ENCODE data around the gene PITX2. TPM values are rescaled to one million over a fixed set of nuclear protein-coding genes. Genes with fewer than 3 reads are reported as not detected.

Gene PITX2
- total RNA-seq = not detected
- long read RNA-seq = 0 reads

DNA sequence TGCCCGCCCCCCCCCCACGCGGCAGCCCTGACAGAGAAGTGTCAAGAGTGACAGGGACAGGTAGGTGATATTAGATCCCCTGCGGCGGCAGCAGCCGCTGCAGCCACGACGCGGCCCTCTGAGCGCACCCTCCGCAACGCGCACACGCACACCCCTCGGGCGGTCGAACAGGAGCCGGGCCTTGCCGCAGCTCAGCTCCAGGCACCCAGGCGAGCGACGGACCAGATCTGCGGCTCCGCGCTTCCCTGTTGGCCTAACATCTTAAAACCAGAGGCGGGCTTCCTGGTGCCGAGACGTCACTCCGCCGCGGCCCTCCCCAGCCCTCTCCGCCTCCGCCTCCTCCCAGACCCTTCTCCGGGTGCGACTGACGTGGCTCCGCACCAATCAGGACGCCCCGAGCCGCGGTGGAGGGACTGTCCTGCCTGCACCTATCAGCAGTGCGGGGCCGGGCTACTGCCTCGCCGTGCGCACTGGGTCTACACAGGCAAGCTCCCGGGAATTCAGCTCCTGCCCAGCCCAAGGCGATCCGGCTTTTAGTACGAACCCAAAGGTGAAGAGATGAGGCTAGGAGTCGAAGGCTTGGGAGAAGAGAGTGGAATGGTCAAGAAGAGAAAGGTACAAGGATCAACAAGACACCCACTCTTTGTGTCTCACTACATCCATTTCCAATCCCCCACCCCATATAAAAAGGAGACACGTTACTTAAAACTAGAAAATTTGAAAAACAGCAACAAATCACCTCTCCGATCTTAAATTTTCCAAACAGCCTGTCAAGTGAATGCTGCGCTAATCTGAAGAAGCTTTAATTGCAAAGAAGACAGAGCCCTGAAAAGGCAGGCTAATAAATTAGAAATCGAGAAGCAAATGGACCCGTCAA lies at the start of gene PITX2:
PITX2 (minus strand) TSS at position 237 of the 877 bp plus-strand sequence. CDS start 617 bp downstream, outside the sequence.
- no peak for DNase-seq (ENCODE audit: low spot score)

DNA sequence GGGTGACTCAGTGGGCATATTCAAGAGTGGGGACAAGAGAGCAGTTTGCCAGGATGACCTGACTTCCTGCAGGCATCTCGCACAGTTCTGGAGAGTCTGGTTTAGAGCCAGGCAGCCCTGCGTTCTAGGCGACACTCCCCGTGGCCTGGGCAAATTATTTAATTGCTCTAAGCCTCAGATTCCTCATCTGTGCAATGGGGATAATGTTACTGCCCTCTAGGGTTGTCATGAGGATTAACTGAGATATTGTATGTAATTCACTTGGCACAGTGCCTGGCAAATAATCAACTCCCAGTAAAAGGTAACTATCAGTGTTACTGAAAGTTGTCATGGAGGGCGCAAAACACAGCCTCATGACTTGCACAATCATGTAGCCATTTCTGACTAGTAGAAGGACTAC lies 48.8 kb upstream of the PITX2 start:
- DNase-seq (ENCODE audit: low spot score) = no peak

DNA sequence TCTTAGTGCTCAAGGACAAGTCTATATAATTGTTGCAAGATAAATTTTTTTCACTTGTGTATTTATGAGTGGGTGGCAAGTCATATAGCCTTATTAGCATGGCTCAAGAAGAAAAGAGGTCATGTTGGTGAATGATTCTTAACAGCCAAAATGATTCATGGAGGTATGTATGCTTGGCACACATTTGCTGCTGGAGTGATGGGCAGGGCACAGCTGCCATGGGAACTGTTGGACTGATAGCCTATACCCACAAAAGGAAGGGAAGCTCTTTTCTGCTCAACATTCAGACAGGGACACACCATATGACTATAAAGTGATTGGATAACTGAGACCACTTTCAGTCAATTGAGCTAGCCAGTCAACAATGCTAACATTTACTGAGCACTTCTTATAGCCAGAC lies 46.8 kb upstream of the PITX2 start:
- no peak for DNase-seq (ENCODE audit: low spot score)

DNA sequence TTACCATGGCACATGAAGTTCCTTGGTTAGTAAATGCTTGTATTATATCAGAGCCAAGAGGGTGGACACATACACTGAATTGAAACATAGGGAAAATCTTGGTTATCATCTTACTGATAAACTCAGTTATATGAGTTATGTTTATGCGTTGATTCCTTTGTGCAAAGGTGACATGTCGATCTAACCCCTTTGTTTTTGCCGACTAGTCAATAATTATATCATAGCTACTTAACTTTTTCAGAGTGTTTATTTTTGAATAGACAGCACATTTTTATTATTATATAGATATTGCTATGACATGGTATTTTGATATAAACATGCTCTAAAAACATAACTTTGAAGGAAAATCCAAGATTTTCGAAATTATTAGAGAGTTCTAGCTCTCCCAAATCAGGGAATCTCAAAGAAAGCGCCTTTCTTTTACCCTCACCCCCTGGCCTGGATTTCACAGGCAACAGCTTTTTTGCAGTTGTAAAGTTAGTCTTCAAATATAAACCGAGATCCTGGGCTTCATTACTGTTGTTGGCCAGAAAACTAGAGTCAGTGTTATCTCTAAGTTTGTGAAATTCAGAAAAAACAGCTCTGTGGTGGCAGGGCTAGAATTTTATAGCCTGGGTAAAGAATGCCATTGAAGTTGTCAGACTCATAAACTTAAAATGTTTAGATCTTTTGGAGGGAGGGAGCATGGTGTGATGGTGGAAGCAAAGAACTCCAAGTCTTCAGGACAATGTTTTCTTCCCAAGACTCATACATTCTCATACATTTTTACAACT lies 45.8 kb upstream of the PITX2 start:
- DNase-seq (ENCODE audit: low spot score) = no peak

DNA sequence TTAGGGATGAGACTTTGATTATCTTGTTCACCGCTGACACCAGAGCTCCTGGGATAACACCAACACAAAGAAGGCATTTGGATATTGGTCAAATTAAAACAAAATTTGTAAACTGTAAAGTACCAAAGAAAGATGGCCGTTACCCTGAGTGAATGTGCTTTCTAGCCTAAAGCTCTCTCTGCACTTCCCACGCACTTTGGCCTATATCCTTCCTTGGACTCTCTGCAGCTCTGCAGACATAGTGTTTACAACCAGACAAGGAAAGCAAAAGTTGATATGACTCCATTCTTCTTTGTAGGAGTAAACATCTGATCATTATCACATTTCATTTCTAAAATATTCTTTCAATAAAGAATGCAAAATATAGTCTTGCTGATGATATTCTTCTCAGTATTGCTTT lies 44.8 kb upstream of the PITX2 start:
- no peak for DNase-seq (ENCODE audit: low spot score)

DNA sequence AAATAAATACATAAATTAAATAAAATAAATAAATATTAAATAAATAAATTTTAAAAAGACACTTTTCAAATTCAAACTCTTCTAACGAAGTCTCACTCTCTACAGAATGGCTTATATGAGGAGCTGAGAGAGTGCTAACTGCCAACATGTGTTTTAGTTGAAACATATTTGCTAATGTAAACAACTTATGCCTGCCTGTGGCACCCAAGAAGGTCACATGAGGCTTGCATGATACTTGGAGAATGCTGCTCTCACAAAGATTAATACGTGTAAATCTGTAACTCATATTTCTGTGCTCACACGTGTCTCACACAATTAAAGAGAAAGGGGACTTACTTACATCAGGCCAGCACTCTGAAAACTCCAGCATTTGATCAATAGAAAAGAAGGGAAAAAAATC lies 43.2 kb upstream of the PITX2 start:
- DNase-seq (ENCODE audit: low spot score) = no peak

DNA sequence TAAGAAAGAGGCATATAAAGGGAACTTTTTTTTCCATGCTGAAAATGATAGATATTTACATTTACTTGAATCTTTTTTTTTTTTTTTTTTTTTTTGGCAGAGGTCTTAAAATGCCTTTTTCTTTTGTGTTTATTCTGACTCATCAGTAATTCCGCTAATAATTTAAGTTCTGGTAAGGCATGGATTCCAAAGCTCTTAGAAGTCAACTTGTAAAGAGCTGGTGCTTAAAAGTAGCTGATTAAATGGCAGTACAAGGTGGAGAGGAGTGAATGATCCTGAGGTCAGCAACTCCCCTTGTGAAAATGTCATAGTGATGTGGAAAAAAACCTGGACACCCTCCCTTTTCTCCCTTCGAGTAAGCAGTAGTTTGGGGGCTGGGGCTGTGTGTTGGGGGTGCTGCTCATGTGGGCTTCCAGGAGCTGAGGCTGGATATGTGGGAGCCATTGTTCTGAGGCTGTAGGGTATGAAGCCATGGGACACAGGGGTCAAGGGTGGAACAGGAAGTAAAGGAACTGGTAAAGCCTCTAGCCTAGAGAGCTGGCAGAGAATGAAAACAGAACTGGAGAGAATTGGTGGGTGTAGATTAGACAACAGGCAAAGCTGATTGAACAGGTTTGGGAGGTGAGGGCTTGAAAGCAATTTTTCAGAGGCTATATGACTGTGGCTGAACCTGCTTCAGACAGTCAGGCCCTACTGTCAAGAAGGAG lies 41.0 kb upstream of the PITX2 start:
- no peak for DNase-seq (ENCODE audit: low spot score)

DNA sequence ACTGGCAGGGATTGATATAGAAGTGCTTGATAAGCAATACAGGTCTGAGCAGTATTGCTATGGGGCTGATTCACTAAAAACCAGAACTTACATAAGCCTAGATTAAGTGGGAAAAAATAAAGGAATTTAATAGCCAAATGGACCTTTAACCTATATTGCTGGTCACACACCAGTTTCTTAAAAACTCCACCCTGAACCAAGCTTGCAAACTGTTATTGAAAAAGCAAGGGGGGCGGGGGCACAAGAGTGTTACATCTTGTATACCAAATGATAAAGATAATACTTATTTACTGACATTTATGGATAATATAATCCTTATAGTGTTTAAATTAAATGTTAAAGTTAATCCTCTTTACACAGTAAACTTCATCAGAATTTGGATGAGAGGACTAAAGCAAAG lies 40.3 kb upstream of the PITX2 start:
- no peak for DNase-seq (ENCODE audit: low spot score)

DNA sequence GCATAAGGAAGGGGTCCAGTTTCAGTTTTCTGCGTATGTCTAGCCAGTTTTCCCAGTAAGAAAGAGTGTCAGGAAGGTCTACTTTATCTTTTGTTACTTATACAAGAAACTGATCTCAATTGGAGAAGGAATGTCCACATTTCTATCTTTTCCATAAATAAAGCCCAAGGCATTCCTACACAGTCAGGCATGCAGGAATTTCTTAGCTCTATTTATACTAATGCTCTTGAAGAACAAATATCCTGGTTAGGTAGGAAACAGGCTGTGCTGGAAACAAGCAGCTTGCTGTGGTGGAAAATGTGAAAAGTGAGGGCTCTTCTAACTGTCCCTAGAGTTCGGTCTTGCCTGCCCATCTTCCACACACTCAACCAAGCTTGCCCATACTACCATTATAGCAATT lies 37.9 kb upstream of the PITX2 start:
- DNase-seq (ENCODE audit: low spot score) = no peak

DNA sequence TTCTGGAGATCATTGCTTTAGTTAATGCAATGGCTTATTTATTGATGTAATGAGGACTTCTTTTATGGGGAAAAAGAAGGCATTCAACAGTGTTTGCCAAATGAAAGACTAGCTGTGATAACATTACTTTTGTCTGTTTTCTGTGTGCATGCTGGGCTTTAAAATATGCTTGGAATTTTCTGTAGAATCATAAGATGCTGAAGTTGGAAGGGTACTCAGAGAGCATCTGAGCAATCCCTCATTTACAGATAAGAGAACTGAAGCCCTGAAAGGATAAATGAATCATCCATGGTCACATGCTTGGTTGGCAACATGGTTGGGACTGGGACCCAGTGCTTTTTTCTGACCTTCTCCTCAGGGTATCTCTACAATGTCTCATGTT lies 31.4 kb upstream of the PITX2 start:
- no peak for DNase-seq (ENCODE audit: low spot score)

DNA sequence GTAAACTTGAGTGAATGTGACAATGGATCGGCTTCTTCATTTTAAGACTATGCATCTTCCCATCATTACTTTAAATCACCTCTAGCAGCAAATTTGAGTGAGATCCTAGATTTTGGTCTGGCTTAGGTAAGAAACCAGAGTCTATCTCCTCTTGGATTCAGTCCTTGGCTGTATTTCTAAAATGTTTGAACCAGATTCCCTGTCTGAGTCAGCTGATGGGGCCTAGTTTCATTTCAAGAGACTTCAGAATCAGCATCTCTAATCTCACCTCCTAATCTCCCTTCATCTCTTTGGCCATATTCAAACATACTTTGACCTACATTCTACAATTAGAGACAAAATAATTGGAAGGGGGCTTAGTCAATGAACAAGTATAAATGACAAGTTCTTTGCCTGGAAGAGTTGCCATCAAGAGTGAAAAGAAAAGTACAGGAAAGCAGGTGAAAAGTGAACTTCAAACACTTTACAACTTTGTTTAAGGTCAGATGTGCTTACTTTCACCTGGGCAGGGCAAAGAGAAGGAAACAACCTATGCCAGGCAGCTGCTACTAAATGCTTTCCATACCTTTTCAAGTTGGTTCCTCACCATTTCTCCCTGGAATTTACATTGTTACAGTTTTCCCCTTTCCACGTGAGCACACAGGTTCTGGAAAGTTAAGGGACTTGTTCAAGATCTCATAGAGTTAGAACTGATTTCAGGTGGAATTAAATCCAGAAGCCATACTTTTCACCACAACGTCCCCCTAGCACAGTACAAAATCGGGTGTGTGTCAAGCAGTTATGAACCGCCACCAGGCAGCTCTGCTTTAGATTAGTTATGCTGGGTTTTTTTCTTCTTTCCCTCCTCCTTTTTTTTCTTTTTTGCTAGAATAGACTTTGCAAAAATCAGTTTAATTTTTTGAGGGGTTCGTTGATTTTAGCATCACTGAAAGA lies 30.7 kb upstream of the PITX2 start:
- no peak for DNase-seq (ENCODE audit: low spot score)

DNA sequence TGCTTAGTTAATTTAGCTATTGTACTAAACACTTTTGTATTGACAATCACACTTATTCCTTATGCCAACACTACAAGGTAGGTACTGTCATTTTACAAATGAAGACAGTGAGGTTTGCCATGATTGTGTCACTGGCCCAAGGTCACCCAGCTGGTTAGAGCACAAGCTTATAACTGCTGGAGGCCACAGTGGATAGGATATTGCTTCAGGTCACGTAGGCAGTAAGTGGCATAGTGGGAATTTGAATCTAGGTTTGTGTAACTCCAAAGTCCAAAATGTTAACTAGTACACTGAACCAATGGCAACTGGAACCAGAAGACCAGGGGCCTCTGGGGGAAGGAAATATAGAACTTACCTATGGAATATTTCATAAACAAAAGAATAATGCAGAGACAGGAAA lies 21.1 kb upstream of the PITX2 start:
- DNase-seq (ENCODE audit: low spot score) = no peak

DNA sequence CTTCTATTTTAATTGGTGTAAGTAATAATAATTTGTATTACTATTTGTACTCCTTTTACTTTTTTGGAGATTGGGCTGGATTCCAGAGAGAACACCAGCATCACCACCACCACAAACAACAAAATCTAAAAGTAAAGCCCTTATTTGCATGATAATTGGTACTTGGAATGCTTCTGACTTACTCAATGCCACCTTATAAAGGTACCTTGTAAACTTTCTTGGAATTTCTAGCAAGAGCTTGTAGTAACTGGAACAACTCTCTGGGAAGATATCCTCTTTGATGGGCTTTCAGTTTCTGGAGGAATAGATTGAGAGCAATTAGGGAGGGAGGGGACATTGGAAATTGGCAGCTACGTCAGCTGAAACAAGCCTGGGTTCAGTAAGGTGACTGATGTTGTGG lies 20.2 kb upstream of the PITX2 start:
- DNase-seq (ENCODE audit: low spot score) = no peak

DNA sequence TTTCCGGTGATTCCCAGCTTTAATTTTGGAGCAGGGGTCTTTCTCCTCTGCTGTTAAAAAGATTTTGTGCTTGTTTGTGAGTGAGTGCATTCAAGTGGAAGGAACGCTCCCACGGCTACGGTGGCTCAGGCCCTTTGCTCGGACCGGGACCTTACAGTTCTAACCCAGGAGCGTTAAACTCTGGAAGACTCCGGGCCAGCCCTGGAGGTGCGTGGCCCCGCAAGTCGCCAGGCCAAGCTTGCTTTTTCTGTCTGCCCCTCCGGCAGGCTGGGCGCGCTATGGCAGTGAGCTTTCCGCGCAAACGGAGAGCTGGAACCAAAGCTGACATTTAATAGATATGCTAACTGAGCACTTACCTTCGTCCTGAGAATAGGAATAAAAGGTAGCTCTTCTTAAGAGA lies 18.3 kb upstream of the PITX2 start:
- no peak for DNase-seq (ENCODE audit: low spot score)

DNA sequence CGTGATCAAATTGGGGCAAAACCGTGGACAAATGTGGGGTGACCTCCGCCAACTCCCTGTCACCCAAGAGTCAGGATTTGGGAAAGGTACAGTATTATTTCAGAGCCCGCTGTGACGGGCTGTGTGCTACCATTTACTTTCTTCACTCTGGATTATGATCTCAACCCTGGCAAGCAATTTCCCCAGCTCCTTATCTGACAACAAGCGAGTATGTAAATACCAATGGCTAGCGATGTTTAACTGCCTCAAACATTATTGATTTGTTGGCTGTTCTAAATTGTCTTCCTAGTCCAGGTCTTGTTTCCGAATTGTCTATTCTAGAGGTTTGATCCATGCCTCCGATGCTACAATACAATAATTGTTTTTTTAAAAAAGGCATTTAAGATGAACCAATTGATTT lies 17.7 kb upstream of the PITX2 start:
- no peak for DNase-seq (ENCODE audit: low spot score)

DNA sequence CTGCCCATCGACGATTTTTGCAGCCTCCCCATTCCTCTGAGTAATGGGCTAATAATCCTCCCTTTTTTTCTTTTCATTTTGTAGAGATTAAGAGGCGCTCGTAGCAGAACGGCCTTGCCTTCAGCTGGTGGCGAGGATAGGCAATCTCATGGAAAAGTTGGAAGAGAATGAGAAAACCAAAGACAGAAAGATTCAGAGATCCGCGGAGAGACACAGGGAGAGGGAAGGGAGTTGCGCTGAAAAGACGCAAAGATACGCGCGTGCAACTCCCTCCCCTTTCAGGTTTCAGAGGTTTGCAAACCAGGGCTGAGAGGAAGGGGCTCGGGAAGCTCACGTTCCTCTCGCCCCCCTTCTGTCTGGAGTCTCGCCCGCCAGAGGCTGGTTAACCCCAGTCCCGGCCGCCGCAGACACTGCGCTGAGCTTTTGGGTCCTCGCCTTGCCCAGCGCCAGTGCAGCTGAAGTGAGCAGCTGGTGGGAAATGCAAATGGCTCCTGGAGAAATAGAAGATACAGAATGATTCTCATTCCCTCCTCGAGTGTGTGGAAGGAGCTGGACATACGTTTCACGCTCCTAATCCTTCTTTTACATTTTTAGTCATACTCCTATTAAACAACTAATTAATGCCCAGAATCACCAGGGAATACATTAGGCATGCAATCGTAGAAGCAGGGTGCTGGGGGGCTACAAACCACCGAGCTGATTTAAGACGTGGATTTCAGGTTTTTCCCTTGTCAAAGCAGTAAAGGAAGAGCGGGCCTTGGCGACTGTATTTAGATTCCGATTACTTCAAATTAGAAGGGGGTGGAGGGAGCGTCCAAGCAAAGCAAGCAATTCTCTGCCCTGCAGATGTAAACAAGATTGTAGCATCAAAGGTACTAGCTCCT lies 16.6 kb upstream of the PITX2 start:
- no peak for DNase-seq (ENCODE audit: low spot score)

DNA sequence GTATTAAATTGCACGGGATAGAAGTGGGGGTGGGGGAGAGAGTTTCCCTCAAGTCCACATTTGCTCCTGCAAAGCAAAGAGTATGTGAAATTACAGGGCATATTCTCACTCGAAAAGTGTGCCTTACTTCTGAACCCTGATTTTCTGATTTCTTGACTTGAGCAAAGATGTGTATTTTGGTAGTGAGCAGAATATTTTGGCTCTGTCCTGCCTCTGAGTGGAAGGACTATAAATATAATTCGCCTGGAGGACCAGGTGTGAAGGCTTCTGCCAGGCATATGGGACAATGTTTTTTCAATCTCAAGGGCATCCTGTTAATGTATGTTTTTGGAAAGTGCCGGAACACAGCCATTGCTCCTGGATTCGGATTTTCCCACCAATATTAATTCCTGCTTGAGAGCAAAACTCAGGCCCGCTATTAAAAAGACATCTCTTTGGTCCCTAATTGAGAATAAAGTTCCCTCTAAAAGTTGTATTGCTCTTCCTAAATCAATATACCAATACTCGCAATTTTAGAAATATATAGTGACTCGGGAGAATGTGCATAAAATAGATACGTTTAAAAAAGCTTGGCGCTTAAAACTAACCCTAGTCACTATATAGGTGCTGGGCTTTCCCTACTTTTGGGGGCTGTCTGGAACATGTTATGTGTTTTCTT lies 15.3 kb upstream of the PITX2 start:
- DNase-seq (ENCODE audit: low spot score) = no peak

DNA sequence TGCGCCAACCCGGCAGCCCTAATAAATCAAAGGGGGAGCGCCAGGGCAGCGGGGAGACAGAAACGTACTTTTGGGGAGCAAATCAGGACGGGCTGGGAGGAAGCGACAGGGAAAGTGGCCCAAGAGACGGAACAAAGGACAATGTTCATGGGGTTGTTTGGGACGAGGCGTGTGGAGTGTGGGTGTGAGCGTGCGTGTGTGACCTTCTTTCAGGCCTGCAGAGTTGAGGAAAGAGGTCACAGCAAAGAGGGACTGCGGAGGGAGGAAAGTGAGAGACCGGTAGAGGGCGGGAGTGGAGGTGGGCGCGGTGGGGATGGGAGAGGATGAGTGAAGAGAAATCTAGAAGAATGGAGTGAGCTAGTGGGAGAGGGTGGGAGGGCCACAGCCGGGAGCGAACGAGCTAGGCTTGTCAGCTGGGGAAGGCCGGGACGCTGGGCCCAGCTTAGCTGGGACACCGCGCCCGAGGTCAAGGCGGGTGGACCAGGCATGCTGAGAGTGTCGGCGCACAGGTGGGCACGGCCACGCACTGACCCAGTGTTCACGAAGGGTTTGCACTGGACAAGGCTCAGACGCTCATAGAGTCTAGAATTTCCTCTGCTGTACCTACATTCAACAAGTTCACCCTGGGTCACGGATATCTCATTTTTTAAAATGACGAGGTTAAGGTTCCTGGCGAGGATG lies 14.7 kb upstream of the PITX2 start:
- DNase-seq (ENCODE audit: low spot score) = no peak
